ENCODE measurements around the gene TMCO4. TPM values are rescaled to one million over a fixed set of nuclear protein-coding genes. Genes with fewer than 3 reads are reported as not detected.
A peak's percentile ranks its signal among the peaks of the same experiment; 100 is the strongest.

TMCO4 gene
- polyA plus RNA-seq, 10 donors = 1.6 to 3.8 (median 2.5) TPM

DNA sequence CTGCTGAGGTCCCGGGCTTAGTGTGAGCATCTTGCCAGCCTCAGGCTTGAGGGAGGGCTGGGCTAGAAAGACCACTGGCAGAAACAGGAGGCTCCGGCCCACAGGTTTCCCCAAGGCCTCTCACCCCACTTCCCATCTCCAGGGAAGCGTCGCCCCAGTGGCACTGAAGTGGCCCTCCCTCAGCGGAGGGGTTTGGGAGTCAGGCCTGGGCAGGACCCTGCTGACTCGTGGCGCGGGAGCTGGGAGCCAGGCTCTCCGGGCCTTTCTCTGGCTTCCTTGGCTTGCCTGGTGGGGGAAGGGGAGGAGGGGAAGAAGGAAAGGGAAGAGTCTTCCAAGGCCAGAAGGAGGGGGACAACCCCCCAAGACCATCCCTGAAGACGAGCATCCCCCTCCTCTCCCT lies 142.2 kb downstream of the TMCO4 start:
- no peak for DNase-seq

DNA sequence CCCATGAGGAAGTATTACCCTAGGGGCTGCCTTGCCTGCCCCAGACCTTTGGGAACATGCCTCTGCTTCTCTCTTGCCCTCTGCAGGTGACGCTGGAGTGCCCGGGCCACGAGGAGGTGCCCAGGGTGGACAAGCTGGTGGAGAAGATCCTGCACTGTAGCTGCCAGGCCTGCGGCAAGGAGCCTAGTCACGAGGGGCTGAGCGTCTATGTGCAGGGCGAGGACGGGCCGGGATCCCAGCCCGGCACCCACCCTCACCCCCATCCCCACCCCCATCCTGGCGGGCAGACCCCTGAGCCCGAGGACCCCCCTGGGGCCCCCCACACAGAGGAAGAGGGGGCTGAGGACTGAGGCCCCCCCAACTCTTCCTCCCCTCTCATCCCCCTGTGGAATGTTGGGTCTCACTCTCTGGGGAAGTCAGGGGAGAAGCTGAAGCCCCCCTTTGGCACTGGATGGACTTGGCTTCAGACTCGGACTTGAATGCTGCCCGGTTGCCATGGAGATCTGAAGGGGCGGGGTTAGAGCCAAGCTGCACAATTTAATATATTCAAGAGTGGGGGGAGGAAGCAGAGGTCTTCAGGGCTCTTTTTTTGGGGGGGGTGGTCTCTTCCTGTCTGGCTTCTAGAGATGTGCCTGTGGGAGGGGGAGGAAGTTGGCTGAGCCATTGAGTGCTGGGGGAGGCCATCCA lies 142.8 kb downstream of the TMCO4 start:
- no peak for DNase-seq

DNA sequence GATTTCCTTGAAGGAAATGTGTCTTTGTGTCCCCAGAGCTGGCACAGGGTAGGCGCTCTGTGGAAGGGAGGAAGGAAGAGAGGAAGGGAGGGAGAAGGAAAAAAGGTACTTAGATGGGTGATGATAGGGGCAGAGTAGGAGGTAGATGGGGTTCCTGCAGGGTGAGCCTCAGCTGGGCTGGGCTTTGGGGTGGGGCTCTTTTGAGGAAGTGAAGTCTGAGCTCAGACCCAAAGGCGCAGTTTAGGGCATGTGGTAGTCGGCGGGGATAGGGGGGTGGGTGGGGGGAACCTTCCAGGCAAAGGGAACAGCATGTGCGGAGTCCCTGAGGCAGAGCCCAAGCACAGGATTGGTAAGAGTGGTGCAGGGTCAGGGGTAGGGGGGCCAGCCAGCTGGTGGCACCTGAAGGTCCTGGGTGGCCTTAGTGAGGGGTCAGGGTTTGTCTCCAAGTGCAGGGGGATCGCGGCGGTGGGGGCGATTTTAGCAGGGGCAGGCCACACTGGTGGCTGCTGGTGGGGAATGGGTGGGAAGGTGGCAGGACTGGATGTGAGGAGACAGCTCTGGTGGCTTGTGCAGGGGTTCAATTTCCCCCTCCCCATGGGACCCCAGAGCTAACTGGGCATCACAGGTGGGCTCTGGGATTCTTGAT lies 143.5 kb downstream of the TMCO4 start:
- no peak for DNase-seq

DNA sequence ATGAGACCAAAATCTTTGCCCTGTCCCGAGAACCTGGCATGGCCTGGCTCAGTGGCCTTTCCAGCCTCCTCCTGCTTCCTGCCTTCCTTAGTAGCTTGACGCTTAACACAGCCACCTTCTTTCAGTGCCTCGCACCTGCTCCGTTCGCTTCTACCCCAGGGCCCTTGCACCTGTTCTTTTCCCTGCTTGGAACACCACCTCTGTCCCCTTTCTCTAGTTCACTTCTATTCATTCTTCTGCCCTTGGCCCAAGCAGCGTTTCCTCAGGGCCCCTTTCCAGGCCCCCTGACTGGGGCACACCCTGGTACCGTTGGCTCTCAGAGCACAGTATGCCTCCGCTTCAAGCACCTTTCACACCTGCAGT lies 144.0 kb downstream of the TMCO4 start:
- no peak for DNase-seq

DNA sequence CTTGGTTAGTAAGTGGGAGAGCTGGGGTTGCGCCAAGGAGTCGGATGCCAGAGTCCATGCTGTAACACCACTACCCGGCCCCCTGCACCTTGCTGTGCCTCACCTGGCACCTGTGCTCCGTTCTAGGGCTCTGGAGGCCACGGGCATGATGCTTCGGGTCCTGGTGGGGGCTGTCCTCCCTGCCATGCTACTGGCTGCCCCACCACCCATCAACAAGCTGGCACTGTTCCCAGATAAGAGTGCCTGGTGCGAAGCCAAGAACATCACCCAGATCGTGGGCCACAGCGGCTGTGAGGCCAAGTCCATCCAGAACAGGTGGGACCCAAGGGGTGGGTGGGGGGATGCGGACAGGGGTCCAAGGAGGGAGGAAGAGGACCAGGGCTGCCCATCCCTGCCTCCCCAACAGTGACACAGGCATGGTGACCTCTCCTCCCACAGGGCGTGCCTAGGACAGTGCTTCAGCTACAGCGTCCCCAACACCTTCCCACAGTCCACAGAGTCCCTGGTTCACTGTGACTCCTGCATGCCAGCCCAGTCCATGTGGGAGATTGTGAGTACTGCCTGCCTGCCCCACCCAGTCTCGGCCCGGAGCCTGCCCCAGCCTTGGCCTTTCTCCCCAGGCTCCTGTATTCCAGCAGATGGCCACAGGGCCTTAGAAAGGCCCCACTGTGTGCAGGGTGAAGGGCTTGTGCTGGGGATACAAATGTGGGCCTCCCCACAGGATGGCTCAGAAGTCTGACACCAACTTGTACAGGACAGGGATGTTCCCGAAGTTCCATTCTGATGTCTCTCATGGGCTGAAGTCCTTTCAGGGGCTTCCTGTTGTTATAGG lies 144.6 kb downstream of the TMCO4 start:
- no peak for DNase-seq

DNA sequence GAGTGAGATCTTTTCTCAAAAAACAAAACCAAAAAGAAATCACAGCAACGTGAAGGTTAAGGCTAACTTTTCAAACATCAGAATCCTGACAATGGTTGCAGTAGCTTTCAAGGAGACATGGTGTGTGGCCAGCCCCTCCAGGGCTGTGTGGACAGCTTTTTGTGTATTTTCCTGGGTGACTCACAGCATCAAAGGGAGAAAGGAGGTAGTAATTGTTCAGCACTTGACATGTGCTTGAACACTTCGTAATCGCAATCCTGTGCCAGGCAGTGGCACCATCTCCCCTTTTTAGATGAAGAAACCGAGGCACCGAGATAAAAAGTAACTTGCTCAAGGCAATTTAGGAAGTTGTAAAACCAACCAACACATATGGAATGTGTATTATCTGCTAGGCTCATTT lies 145.3 kb downstream of the TMCO4 start:
- no peak for DNase-seq

DNA sequence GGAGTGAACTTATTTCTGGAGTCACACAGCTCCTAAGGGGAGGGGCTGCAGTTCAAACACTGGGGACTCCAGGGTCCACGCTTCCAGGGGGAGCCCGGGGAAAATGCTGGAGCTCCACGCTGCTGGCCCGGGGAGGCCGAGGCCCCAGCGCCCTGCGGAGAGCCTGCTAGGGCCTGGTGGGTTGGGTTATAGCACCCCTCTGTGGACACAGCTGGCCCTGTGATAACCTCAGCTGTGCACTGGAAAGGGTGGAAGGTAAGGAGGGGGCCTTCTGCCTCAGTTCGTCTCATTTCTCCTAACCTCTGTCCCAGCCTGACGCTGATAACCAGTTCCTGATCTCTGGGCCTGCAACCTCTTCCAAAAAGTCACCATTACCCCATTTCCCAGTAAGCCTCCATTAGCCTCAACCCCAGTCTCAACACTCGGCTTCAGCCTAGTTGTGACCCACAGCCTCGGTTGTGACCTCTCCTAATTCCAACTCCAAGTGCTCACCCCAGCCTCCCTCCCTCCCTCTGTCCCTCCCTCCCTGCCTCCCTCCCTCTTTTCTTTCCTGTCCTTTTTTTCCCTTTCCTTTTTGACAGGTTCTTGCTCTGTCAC lies 148.5 kb downstream of the TMCO4 start:
- peak in 2 of 3 donors; percentile 62 to 79 for DNase-seq

DNA sequence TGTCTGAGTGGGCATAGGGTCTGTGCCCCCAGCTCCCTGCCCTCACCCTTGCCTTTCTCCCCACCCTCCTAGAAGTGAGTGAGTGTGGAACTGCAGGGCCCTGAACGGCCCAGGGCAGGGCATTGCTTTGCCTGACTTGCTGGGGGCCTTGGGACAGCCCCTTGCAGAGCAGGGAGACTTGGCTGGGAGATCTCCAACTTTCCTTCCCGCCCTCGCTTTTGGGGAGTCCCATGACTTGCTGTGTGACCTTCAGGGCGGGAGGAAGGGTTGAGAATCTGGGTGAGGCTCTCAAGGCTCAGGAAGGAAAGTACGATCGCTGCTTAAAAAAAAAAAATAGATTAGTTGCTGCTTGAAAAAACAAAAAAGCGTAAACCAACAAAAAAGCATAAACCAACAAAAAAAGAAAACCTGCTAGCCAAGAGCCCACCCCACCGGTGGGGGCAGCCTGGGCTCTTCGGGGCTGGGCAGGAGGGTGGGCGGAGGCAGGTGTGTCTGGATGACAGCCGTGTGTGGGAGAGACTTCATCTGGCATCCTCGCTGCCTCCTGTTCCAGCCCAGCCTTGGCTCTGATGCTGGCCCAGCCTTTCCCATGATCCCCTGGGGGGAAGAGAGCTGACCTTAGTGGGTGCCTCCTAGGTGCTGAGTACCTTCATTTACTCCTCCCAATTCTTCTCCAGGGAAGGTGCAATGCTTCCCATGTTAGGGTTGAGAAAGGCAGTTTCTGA lies 149.1 kb downstream of the TMCO4 start:
- peak in 1 of 3 donors; percentile 37 for DNase-seq

DNA sequence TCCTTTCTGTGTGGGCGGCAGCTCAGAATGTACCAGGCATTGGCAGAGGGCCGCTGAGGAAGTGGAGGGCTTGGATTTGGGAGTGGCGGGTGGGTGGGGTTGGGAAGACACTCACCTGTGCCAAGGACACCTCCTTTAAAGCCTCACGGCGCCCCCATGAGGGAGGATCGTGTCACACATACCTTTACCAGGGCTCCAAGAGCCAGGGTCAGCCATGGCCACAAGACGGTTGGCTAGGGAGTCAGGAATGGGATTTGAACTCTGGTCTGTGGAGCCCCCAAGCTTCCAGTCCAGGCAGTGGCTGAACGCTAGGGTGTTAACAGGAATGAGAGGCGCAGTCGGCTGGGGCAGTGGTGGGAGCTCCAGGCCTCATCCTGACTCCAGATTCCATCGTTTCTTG lies 151.0 kb downstream of the TMCO4 start:
- no peak for DNase-seq

DNA sequence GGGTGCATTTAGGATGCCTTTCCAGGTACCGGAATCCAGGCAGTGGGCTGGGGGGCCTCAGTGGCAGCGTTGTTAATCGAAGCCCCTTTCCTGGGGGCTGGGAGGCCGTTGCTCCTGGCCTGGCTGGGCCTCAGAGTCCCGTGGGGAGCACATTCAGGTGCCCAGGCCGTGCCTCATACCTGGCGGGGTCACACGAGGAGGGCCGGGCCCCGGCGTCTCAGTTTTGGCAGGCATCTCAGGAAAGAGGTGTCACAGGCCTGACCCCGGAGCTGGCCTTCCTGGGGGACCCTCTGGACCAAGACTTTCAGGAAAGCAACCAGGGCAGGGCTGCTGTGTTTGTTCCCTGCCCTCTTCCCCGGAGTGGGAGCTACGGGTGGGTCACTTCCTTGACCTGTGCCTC lies 151.5 kb downstream of the TMCO4 start:
- DNase-seq = no peak

DNA sequence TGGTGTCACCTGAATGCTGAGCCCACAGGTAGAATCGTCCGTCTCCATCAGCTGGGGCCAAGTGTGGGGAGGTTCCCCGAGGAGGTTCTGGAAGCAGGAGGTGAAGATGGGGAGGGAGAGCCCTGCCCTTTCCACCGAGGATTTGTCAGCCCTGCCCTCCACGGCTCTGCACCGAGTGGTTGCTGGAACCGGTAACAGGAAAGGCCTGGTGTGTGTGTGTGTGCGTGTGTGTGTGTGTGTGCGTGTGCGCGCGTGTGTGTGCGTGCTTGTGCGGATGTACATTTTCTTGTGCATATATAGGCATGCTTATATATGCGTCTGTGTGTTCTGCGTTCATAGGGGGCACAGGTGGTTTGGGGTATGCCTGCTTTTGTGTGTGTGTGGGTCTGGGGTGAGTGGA lies 152.1 kb downstream of the TMCO4 start:
- no peak for DNase-seq

DNA sequence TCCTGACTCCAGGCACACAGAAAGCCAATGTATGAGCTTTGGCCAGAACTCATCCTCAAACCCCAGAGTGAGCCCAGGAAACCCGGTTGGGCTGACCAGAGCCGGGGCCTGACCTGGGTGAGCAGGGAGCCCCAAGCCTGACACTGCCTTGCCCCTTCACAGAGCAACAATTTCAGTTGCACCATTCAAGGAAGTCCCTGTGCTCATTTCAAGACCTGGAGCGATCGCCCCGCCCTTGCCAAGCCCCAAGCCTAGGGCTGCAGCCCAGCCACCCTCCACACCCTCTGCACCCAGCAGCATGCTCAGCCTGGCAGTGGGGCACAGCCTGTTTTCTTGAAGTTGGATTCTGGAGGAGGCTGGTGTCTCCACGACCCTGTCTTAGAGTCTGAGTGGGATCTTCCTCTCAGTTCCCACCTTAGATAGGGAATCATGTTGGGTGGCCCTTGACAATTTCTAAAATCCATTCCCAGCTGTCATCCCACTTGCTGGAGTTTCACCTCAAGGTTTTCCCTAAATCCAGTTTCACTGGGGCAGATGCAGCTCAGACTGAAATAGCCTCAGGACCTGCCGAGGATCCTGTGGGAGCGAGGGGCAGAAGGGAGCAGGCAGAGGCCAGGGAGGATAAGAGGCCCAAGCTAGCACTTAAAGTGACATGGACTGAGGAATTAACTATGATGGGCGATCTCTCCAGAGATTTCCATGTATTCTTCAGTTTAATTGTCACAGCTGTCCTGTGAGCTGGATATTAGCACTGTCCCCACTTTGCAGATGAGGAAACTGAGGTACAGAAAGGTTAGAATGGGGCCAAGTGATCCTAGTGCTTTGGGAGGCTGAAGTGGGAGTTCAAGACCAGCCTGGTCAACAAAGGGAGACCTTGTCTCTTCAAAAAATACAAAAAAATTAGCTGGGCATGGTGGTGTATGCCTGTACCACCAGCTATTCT lies 153.1 kb downstream of the TMCO4 start:
- DNase-seq = no peak

DNA sequence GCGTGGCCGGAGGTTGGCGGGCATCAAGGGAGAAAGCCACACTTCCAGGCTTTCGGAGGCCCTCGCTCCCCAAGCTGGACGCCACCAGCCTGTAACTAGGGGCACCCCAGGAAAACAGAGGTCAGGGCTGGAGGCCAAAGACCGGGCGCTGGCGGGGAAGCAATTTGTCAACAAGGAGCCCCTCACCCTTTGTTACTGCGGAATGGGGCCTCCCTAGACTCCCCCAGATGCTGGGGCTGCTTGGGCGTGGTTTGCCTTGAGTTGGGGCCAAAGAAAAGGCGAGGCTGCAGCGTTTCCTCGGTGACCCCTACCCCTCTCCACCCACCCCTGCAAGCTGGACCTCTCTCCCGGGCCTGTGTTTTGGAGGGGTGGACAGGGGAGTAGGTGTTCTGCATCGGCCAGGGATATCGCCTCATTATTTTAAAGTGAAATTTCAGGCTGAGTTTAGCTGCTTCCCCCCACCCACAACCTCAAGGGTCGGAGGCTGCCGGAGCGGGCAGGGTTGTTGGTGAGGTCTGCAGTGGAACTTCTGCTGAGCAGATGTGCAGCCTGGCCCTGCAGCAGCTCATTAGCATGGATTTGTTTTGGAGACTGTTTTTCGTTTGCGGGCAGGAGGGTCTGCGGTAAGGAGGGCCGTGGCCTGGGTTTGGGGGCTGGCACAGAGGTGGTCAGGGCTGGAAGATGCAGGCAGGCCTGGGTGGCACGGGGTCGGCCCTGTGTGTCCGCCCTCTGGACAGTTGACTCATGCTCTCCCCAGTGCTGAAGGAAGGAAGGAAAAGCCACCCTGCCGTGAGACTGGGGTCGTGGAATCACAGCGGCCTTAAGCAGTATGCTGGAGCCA lies 154.1 kb downstream of the TMCO4 start:
- peak in 1 of 3 donors; percentile 66 for DNase-seq

DNA sequence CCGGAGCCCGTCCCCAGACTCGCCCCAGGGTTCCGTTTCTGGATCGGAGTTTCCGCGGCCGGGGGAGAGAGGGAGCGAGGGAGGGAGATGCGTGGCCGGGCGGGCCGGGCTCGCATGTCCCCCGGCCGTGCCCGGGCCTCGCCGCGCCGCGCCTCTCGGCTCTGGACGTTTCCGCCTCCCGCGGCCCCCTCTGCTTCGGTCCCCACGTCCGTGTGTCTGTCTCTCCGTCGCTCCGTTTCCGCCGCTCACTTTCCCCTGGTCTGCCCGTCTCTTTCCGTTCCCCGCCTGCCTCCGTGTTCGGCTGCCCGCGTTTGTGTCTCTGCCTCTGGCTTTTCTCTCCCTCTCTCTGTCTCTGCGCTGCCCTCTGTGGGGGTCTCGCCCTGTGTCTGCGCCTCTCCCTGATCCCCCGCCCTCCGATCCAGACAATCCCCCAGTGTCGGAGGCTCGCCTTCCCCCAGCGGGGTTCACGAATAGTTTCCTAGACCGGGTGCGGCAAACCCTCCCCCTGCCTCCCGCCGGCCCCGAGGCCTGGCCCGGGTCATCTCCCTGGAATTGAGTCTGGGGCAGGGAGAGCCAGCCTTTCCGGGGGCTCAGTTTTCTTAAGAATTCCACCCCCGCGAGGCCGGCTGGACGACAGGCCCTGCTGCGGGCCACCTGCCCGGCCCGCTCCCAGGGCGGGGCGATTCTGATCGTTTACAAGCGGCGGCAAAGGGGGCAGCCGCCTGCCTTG lies 154.9 kb downstream of the TMCO4 start:
- DNase-seq = peak in 2 of 3 donors; percentile 44 to 82

DNA sequence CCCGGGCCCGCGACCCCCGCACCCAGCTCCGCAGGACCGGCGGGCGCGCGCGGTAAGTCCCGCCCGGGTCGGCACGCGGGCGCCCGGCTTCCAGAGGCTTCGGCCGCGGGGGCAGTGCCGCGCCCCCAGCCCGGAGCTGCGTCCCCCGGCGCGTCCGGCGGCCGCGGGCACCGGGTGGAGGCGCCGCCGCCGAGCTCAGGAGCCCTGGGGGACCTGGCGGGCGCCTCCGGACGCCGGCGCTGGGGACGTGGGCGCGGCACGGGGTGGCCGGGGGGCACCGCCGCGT lies 155.4 kb downstream of the TMCO4 start:
- DNase-seq = no peak

DNA sequence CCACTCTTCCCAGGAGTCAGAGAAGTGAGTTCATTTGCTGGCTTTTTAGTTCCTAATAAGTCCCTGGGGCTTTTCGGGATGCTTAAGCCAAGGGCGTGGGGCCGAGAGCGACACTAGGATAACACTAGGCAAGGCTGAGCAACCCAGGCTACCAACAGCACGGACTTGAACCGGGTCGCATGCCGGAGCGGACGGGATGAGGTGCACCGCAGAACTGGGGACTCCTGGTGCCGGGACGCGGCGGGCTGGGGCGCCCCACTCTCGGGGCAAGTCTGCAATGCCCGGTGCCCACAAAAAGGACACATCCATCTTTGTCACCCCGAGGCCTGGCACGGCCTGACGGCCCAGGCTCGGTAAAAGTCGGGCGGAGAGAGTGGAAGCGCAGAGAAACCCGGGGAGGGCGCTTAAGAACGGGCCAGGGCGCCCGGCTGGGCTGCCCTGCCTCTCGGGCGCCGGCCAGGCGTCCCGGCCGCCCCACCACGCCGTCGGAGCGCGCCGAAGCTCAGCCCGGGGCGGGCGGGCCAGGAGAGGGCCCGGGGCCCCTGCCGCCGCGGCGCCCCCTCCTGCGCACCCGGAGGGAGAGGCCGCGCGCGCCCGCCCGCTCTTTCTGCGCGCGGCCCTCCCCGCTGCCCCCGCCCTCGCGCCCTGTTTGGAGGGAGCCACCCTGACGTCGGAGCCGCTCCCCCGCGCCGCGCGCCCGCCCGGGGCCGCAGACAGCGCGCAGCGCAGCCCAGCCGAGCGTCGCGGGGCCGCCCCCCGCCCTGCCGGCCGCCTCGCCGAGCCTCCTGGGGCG lies 155.9 kb downstream of the TMCO4 start, which contains the start of gene NBL1:
NBL1 (plus strand) TSS at position 710 of the 793 bp plus-strand sequence. CDS start 10,720 bp downstream, outside the sequence.
- DNase-seq = peak in 2 of 3 donors; percentile 84 to 86

DNA sequence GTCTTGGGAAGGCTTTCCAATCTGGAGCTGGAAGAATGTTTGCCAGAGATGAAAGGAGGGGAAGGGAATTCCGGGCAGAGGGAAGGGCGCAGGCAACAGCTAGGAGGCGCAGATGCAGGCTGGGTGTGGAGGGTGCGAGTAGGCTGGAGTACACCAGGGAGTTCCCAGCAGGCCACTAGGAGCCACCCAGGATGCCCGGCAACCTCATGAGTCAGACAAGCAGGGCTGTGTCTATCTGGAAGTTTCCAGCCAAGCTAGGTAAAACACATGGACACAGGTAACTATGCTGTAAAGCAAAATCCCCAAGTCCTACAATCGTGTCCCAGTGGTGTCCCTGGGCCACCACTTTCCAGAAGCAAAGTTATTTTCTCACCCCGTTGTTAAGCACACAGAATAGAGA lies 156.6 kb downstream of the TMCO4 start:
- no peak for DNase-seq

All from muscle of back (tissue), 11 donors.